IPS-18c (cell line): ENCODE results near the gene FHDC1.

ENCODE experiments used
- H3K4me3 ChIP-seq: 2 replicates; pipeline ENCODE4 v1.7.0; 2013; ENCODE audit warnings: low read depth, mild to moderate bottlenecking, low read length, moderate library complexity; ENCODE audit not compliant: insufficient read depth
- H3K9me3 ChIP-seq: one replicate; pipeline ENCODE4 v1.6.1; 2013; ENCODE audit warnings: mild to moderate bottlenecking, low read length, moderate library complexity; ENCODE audit not compliant: control insufficient read depth, insufficient read depth

The FHDC1 gene

GRCh38 chr4:152947311-152947710, 11.2 kb downstream of the FHDC1 start:
- Histone ChIP-seq H3K4me3 (no peak overlapping the region), H3K9me3 (no peaks in the 10 kb centered on the region)

- Histone ChIP-seq H3K9me3 (no peaks in the 10 kb centered on the region), H3K4me3 (no peak overlapping the region)
Observed at GRCh38 chr4:152949930-152950329, 13.8 kb downstream of the FHDC1 start.

- Histone ChIP-seq H3K4me3 (no peak overlapping the region), H3K9me3 (no peaks in the 10 kb centered on the region)
Observed at GRCh38 chr4:152950402-152951274, 14.5 kb downstream of the FHDC1 start.

GRCh38 chr4:152951348-152951747, 15.2 kb downstream of the FHDC1 start:
- Histone ChIP-seq H3K4me3 (no peak overlapping the region), H3K9me3 (no peaks in the 10 kb centered on the region)

- Histone ChIP-seq H3K4me3 (no peak overlapping the region), H3K9me3 (no peaks in the 10 kb centered on the region)
Observed at GRCh38 chr4:152953514-152953913, 17.4 kb downstream of the FHDC1 start.

GRCh38 chr4:152954741-152955140, 18.6 kb downstream of the FHDC1 start:
- H3K4me3 ChIP-seq = no peak overlapping the region
- no peaks in the 10 kb centered on the region for H3K9me3 ChIP-seq

- Histone ChIP-seq H3K9me3 (no peaks in the 10 kb centered on the region), H3K4me3 (no peak overlapping the region)
Observed at GRCh38 chr4:152956147-152956546, 20.0 kb downstream of the FHDC1 start.

- no peak overlapping the region for H3K4me3 ChIP-seq
- H3K9me3 ChIP-seq = no peaks in the 10 kb centered on the region
Observed at GRCh38 chr4:152956650-152957436, 20.7 kb downstream of the FHDC1 start.

- no peak overlapping the region for H3K4me3 ChIP-seq
- H3K9me3 ChIP-seq = no peaks in the 10 kb centered on the region
Observed at GRCh38 chr4:152957437-152958171, 21.5 kb downstream of the FHDC1 start.

- H3K9me3 ChIP-seq = no peaks in the 10 kb centered on the region
Observed at GRCh38 chr4:152959080-152959479, 23.0 kb downstream of the FHDC1 start.

GRCh38 chr4:152960082-152960481, 24.0 kb downstream of the FHDC1 start:
- Histone ChIP-seq H3K4me3 (no peak overlapping the region), H3K9me3 (no peaks in the 10 kb centered on the region)

More at GRCh38 chr4:152959080-152959479, 23.0 kb downstream of the FHDC1 start:
- no peak overlapping the region for H3K4me3 ChIP-seq

- no peaks in the 10 kb centered on the region for H3K9me3 ChIP-seq
- H3K4me3 ChIP-seq = no peak overlapping the region
Observed at GRCh38 chr4:152961014-152961772, 25.1 kb downstream of the FHDC1 start.

GRCh38 chr4:152961773-152962115, 25.6 kb downstream of the FHDC1 start:
- Histone ChIP-seq H3K9me3 (no peaks in the 10 kb centered on the region), H3K4me3 (no peak overlapping the region)

- no peak overlapping the region for H3K4me3 ChIP-seq
- H3K9me3 ChIP-seq = no peaks in the 10 kb centered on the region
Observed at GRCh38 chr4:152962150-152962549, 26.0 kb downstream of the FHDC1 start.

- H3K9me3 ChIP-seq = no peaks in the 10 kb centered on the region
- no peak overlapping the region for H3K4me3 ChIP-seq
Observed at GRCh38 chr4:152964335-152964734, 28.2 kb downstream of the FHDC1 start.

GRCh38 chr4:152965611-152966010, 29.5 kb downstream of the FHDC1 start:
- no peaks in the 10 kb centered on the region for H3K9me3 ChIP-seq
- H3K4me3 ChIP-seq = no peak overlapping the region

- Histone ChIP-seq H3K4me3 (no peak overlapping the region), H3K9me3 (no peaks in the 10 kb centered on the region)
Observed at GRCh38 chr4:152967907-152968306, 31.8 kb downstream of the FHDC1 start.
